Gastroesophageal sphincter (tissue), 4 donors: ENCODE measurements around the gene BAHCC1. TPM values are rescaled to one million over a fixed set of nuclear protein-coding genes. Genes with fewer than 3 reads are reported as not detected.

ENCODE experiments used
- ATAC-seq: fragments of 150-250 bp; one replicate; pipeline ENCODE4 v1.9.1; 2016; ENCODE audit warnings: mild to moderate bottlenecking, moderate library complexity
- H3K27ac ChIP-seq, 4 donors: fragments of 200-600 bp; sonication (generic) in 3 of 4; 1 replicate in 3 of 4; 2 replicates in 1 of 4; pipeline ENCODE4 v1.5.1; 2016 to 2019
- H3K27me3 ChIP-seq: fragments of 200-600 bp; sonication (generic); one replicate; pipeline ENCODE4 v1.5.1; 2019
- H3K36me3 ChIP-seq, 2 donors: fragments of 200-600 bp; sonication (generic); one replicate each; pipeline ENCODE4 v1.5.1; 2019; ENCODE audit warnings: control low read depth in 1 of 2
- H3K4me1 ChIP-seq, 3 donors: fragments of 200-600 bp; sonication (generic); 1 replicate in 2 of 3; 2 replicates in 1 of 3; pipeline ENCODE4 v1.5.1; 2016 to 2019; ENCODE audit warnings: control low read depth in 2 of 3
- H3K4me3 ChIP-seq, 2 donors: fragments of 200-600 bp; sonication (generic); one replicate each; pipeline ENCODE4 v1.5.1; 2019; ENCODE audit warnings: mild to moderate bottlenecking in 1 of 2, moderate library complexity in 1 of 2
- H3K9me3 ChIP-seq, 3 donors: fragments of 200-600 bp; sonication (generic); one replicate each; pipeline ENCODE4 v1.5.1; 2017 to 2019; ENCODE audit warnings: control low read depth in 2 of 3
- CTCF ChIP-seq, 4 experiments: fragments of 200-600 bp in 2 of 4; fragments of 450-650 bp in 2 of 4; sonication (generic) in 1 of 4; IDR thresholded peaks; one replicate each; pipeline ENCODE4 v1.5.1; 2017 to 2019; ENCODE audit warnings: antibody characterized with exemption in 4 of 4, mild to moderate bottlenecking in 2 of 4, moderate library complexity in 2 of 4
- EP300 ChIP-seq: sonication (generic); formaldehyde crosslinking; IDR thresholded peaks from one replicate; pipeline ENCODE4 v1.6.1; 2017; ENCODE audit warnings: antibody characterized with exemption, mild to moderate bottlenecking
- POLR2A ChIP-seq, 2 donors: fragments of 450-650 bp; IDR thresholded peaks; one replicate each; pipeline ENCODE4 v1.6.1; 2017; ENCODE audit warnings: antibody characterized with exemption in 2 of 2, mild to moderate bottlenecking in 2 of 2, moderate library complexity in 1 of 2
- POLR2AphosphoS5 ChIP-seq: sonication (generic); formaldehyde crosslinking; IDR thresholded peaks from one replicate; pipeline ENCODE4 v1.6.1; 2017; ENCODE audit warnings: antibody characterized with exemption
- WGBS, 2 donors: methylation state at CpG; one replicate each; pipeline ENCODE4 v1.1.5; 2018; ENCODE audit warnings: low coverage in 1 of 2; 5-methylcytosine and 5-hydroxymethylcytosine counted together
- total RNA-seq, 4 donors: library from RNA; depleted of rRNA; stranded (reverse); fragments of >200 nt; gene quantifications; one replicate each; pipeline ENCODE4 v1.1.0, GENCODE V29; 2016

Gene BAHCC1
- total RNA-seq: 10 to 100 TPM; 17.5 to 34.3 (median 19.5) TPM

GRCh38 chr17:81394921-81395599 is at the start of gene BAHCC1:
BAHCC1 (plus strand) TSS chr17:81395457; CDS start chr17:81399740, 4,283 bp downstream.
- peaks cover 2 to 52% (median 24%) of the 10 kb centered on the region in 3 donors for H3K4me1 ChIP-seq
- TF ChIP-seq POLR2AphosphoS5: peak; percentile 100
- TF ChIP-seq CTCF (IDR thresholded peaks at IDR 0.05): peak in 1 of 4 experiments; percentile 22
- peak; percentile 96 for TF ChIP-seq POLR2A (IDR thresholded peaks at IDR 0.05)
- TF ChIP-seq EP300: no peak
- H3K36me3 ChIP-seq: no peaks in the 10 kb centered on the region
- WGBS, 2 donors: 0% methylated on average over 1 to 7 of the region's 40 CpGs
- no peaks in the 10 kb centered on the region for H3K27me3 ChIP-seq
- H3K27ac ChIP-seq: peak within 1 kb of the TSS; percentile 91 to 100 (median 98)
- H3K4me3 ChIP-seq: peak within 1 kb of the TSS; percentile 69 to 70
- ATAC-seq: peak; percentile 85
- H3K9me3 ChIP-seq: no peaks in the 10 kb centered on the region

- H3K9me3 ChIP-seq: no peaks in the 10 kb centered on the region
- peaks cover 0 to 29% (median 3%) of the 10 kb centered on the region in 3 donors for H3K4me1 ChIP-seq
- peak; percentile 86 for ATAC-seq
- no CpG with 5 or more reads among the region's 91 CpGs for WGBS, 2 donors
- H3K36me3 ChIP-seq: no peaks in the 10 kb centered on the region
- H3K27me3 ChIP-seq: no peaks in the 10 kb centered on the region
- H3K27ac ChIP-seq: peak overlapping the region; percentile 68 to 99 (median 99)
- TF ChIP-seq POLR2A (IDR thresholded peaks at IDR 0.05) (peak; percentile 93 to 94), EP300 (no peak), POLR2AphosphoS5 (peak; percentile 87), CTCF (IDR thresholded peaks at IDR 0.05) (no peak)
- peak overlapping the region; percentile 40 to 93 for H3K4me3 ChIP-seq
Observed at GRCh38 chr17:81346090-81346907, 49.0 kb upstream of the BAHCC1 start.

- Histone ChIP-seq H3K27ac (peak overlapping the region; percentile 68 to 99 (median 93)), H3K4me3 (peak overlapping the region; percentile 40 to 93), H3K27me3 (no peaks in the 10 kb centered on the region), H3K9me3 (no peaks in the 10 kb centered on the region), H3K4me1 (peaks cover 0 to 23% (median 3%) of the 10 kb centered on the region in 3 donors), H3K36me3 (no peaks in the 10 kb centered on the region)
- no peak for ATAC-seq
- WGBS, 2 donors: 93% methylated on average over 5 of the region's 11 CpGs; no CpG with 5 or more reads in 1 of the 2 donors
- no peak for TF ChIP-seq CTCF (IDR thresholded peaks at IDR 0.05)
- TF ChIP-seq EP300: no peak
- TF ChIP-seq POLR2A (IDR thresholded peaks at IDR 0.05): no peak
- no peak for TF ChIP-seq POLR2AphosphoS5
Observed at GRCh38 chr17:81346908-81347349, 48.3 kb upstream of the BAHCC1 start.

- WGBS, 2 donors: 100% methylated on average over 1 of the region's 4 CpGs; no CpG with 5 or more reads in 1 of the 2 donors
Observed at GRCh38 chr17:81347437-81347836, 47.8 kb upstream of the BAHCC1 start.

More at GRCh38 chr17:81347437-81347836, 47.8 kb upstream of the BAHCC1 start:
- Histone ChIP-seq H3K9me3 (no peaks in the 10 kb centered on the region), H3K27me3 (no peaks in the 10 kb centered on the region), H3K4me3 (no peak overlapping the region), H3K4me1 (peaks cover 0 to 18% (median 3%) of the 10 kb centered on the region in 3 donors), H3K27ac (peak overlapping the region in 1 of 4 donors; percentile 99), H3K36me3 (no peaks in the 10 kb centered on the region)
- TF ChIP-seq CTCF (IDR thresholded peaks at IDR 0.05) (no peak), POLR2A (IDR thresholded peaks at IDR 0.05) (no peak), EP300 (no peak), POLR2AphosphoS5 (no peak)
- ATAC-seq: no peak
